Thyroid gland (tissue), 4 donors: ENCODE results near the gene PPAT.

ENCODE experiments used
- CTCF ChIP-seq, 6 experiments: fragments of 200-600 bp in 3 of 6; fragments of 450-650 bp in 3 of 6; sonication (generic) in 3 of 6; IDR thresholded peaks; one replicate each; pipeline ENCODE4 v1.5.1; 2016 to 2019; ENCODE audit warnings: antibody characterized with exemption in 6 of 6, mild to moderate bottlenecking in 2 of 6, inconsistent platforms in 1 of 6, moderate library complexity in 1 of 6
- POLR2A ChIP-seq, 2 donors: fragments of 450-650 bp; IDR thresholded peaks; one replicate each; pipeline ENCODE4 v1.6.1; 2017; ENCODE audit warnings: antibody characterized with exemption in 2 of 2, mild to moderate bottlenecking in 2 of 2, moderate library complexity in 1 of 2

DNA sequence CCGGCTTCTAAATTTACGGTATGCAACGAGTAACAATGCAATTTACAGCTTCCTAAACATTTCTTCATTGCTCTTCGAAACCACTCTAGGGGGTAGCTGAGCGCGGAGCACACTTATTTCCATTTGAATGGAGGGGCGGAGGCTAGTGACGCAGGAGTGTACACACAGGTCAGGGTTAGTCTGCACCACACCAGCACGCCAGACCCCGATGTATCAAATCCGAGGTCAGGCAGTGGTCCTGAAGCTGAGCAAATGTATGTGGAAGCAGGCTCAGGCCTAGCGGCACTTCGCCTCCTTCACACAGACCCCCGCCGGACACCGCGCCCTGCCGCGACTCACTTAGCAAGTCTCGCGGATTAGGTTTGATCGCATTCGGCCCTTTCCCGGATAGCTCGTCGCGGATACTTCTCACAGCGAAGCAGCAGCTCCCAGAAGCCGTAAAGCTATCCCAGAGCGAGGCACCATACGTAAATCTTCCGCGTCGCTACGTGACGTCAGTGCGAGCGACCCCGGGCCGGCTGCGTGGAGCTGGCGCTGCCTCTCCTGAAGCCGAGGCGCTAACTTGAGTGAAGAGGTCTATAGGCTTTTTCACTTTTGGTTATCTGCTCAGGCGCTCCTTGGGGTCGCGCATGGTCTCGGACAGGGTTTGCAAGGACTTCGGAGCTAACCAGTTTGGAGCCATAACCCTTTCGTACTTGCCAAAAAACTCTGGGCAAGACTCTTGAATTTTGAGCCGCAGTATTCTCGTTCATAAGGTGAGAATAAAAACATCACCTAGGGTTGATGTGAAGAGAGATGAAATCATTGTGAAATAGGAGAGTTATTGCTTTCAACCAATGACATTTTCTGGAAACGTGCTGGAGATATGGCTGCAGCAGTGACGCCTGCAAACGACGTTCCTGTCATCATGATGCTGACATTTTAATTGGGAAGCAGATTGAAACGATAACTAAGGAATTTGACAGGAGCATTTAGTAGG lies 48.1 kb downstream of the PPAT start, which contains the start of gene AASDH:
- no peak for TF ChIP-seq CTCF (IDR thresholded peaks at IDR 0.05)
- TF ChIP-seq POLR2A (IDR thresholded peaks at IDR 0.05), result peak; percentile 51 to 81
